Brain microvascular endothelial cell (primary cell): Measurements from ENCODE around the gene CRB2.
A peak's percentile ranks its signal among the peaks of the same experiment; 100 is the strongest.
"Not testable (repeated sequence)": the region's sequence is repeated elsewhere in the genome, so short reads cannot be mapped to it uniquely, and the experiment has no call there.

Experiments
- DNase-seq: peaks from one replicate; pipeline ENCODE4 v3.0.0-alpha.2; 2020
- H3K27ac ChIP-seq: fragments of 250-450 bp; sonication (Bioruptor Pico); 2 replicates; pipeline ENCODE4 v1.5.1; 2020; ENCODE audit warnings: mild to moderate bottlenecking, moderate library complexity
- H3K27me3 ChIP-seq: fragments of 250-450 bp; sonication (Bioruptor Pico); replicated peaks from 2 replicates; pipeline ENCODE4 v1.5.1; 2020; ENCODE audit warnings: mild to moderate bottlenecking
- H3K36me3 ChIP-seq: fragments of 250-450 bp; sonication (Bioruptor Pico); replicated peaks from 2 replicates; pipeline ENCODE4 v1.5.1; 2020; ENCODE audit warnings: mild to moderate bottlenecking
- H3K4me3 ChIP-seq: 2 replicates; pipeline ENCODE4 v1.5.1; 2011; ENCODE audit warnings: low read depth, mild to moderate bottlenecking, control low read depth, low read length, moderate library complexity
- CTCF ChIP-seq: IDR thresholded peaks from 2 replicates; pipeline ENCODE4 v1.5.1; 2011; ENCODE audit warnings: low read depth, mild to moderate bottlenecking, moderate library complexity, low read length, control low read depth, inconsistent platforms; ENCODE audit errors: missing control alignments
- in situ Hi-C: cut with HindIII; loops from 2 replicates; pipeline ENCODE4 v1.10.0; 2017; ENCODE audit warnings: low sequenced_read_pairs, low pct_ligation_motif_present

Gene CRB2

GRCh38 chr9:123331346-123332060 is 24.5 kb upstream of the CRB2 start:
- no peak for TF ChIP-seq CTCF
- DNase-seq, result no peak
- Histone ChIP-seq H3K36me3 (no peaks in the 10 kb centered on the region), H3K4me3 (no peak overlapping the region), H3K27ac (no peak overlapping the region), H3K27me3 (no peaks in the 10 kb centered on the region)
- in situ Hi-C loops, result loop anchor here (25.0 kb wide), 1 partner anchor 219 kb away; no protein-coding TSS in a partner anchor

GRCh38 chr9:123333058-123333669 is 22.8 kb upstream of the CRB2 start:
- H3K27me3 ChIP-seq, H3K4me3 ChIP-seq, H3K27ac ChIP-seq, H3K36me3 ChIP-seq: not testable (repeated sequence)
- in situ Hi-C loops, result loop anchor here (25.0 kb wide), 1 partner anchor 221 kb away; no protein-coding TSS in a partner anchor
- peak; percentile 54 for DNase-seq

GRCh38 chr9:123334639-123335038 is 21.4 kb upstream of the CRB2 start:
- in situ Hi-C loops, result loop anchor here (25.0 kb wide), 1 partner anchor 222 kb away; no protein-coding TSS in a partner anchor
- Histone ChIP-seq H3K27ac (no peak overlapping the region), H3K27me3 (no peaks in the 10 kb centered on the region), H3K4me3 (no peak overlapping the region), H3K36me3 (no peaks in the 10 kb centered on the region)
- no peak for DNase-seq
- TF ChIP-seq CTCF, result no peak

- Histone ChIP-seq H3K27ac (no peak overlapping the region), H3K36me3 (no peaks in the 10 kb centered on the region), H3K27me3 (no peaks in the 10 kb centered on the region), H3K4me3 (no peak overlapping the region)
- DNase-seq, result peak; percentile 63
- in situ Hi-C loops, result loop anchor here (25.0 kb wide), 1 partner anchor 223 kb away; no protein-coding TSS in a partner anchor
- no peak for TF ChIP-seq CTCF
These were observed 20.6 kb upstream of the CRB2 start for GRCh38 chr9:123335193-123335985.

- in situ Hi-C loops, result loop anchor here (25.0 kb wide), 1 partner anchor 224 kb away; no protein-coding TSS in a partner anchor
- Histone ChIP-seq H3K36me3 (no peaks in the 10 kb centered on the region), H3K27me3 (no peaks in the 10 kb centered on the region), H3K4me3 (no peak overlapping the region), H3K27ac (no peak overlapping the region)
- no peak for DNase-seq
- no peak for TF ChIP-seq CTCF
These were observed 20.0 kb upstream of the CRB2 start for GRCh38 chr9:123335986-123336329.

GRCh38 chr9:123336449-123336848 is 19.5 kb upstream of the CRB2 start:
- no peak overlapping the region for H3K4me3 ChIP-seq
- no peak overlapping the region for H3K27ac ChIP-seq
- in situ Hi-C loops, result loop anchor here (25.0 kb wide), 1 partner anchor 224 kb away; no protein-coding TSS in a partner anchor
- H3K36me3 ChIP-seq, result no peaks in the 10 kb centered on the region
- TF ChIP-seq CTCF, result no peak
- no peaks in the 10 kb centered on the region for H3K27me3 ChIP-seq
- no peak for DNase-seq
